Astrocyte (in vitro differentiated cells and primary cell): Measurements from ENCODE around the gene ZNF624. TPM values are rescaled to one million over a fixed set of nuclear protein-coding genes. Genes with fewer than 3 reads are reported as not detected.
"Not testable (repeated sequence)": the region's sequence is repeated elsewhere in the genome, so short reads cannot be mapped to it uniquely, and the experiment has no call there.

ENCODE experiments used
- DNase-seq: peaks from one replicate; pipeline ENCODE4 v3.0.0-alpha.2; 2010; ENCODE audit warnings: low read depth
- FAIRE-seq: peaks from 2 replicates; lab custom pipeline; 2011; peaks lifted over from hg19 to GRCh38; lab: Jason Lieb, UNC
- H2AFZ ChIP-seq: 2 replicates; pipeline ENCODE4 v1.6.0; 2012; ENCODE audit warnings: low read depth, low read length, inconsistent platforms
- H3K27ac ChIP-seq: 2 replicates; pipeline ENCODE4 v1.5.1; 2011; ENCODE audit warnings: low read depth, low read length, inconsistent platforms
- H3K27me3 ChIP-seq: 2 replicates; pipeline ENCODE4 v1.6.0; 2011; ENCODE audit warnings: low read length, inconsistent platforms; ENCODE audit not compliant: insufficient read depth
- H3K36me3 ChIP-seq: 2 replicates; pipeline ENCODE4 v1.5.1; 2011; ENCODE audit warnings: low read length, inconsistent platforms; ENCODE audit not compliant: insufficient read depth
- H3K4me1 ChIP-seq: 2 replicates; pipeline ENCODE4 v1.5.1; 2011; ENCODE audit warnings: low read length, inconsistent platforms; ENCODE audit not compliant: insufficient read depth
- H3K4me2 ChIP-seq: 2 replicates; pipeline ENCODE4 v1.6.0; 2012; ENCODE audit warnings: low read length, inconsistent platforms
- H3K4me3 ChIP-seq: 2 replicates; pipeline ENCODE4 v1.5.1; 2011; ENCODE audit warnings: low read depth, mild to moderate bottlenecking, low read length, inconsistent platforms; ENCODE audit not compliant: insufficient read depth
- H3K79me2 ChIP-seq: 2 replicates; pipeline ENCODE4 v1.6.0; 2012; ENCODE audit warnings: mild to moderate bottlenecking, low read length, inconsistent platforms; ENCODE audit not compliant: insufficient read depth
- H3K9ac ChIP-seq: 2 replicates; pipeline ENCODE4 v1.6.0; 2012; ENCODE audit warnings: mild to moderate bottlenecking, low read length, inconsistent platforms
- H3K9me3 ChIP-seq: 2 replicates; pipeline ENCODE4 v1.5.1; 2012; ENCODE audit warnings: low read depth, mild to moderate bottlenecking, low read length, inconsistent platforms; ENCODE audit not compliant: insufficient read depth
- H4K20me1 ChIP-seq: 2 replicates; pipeline ENCODE4 v1.6.0; 2012; ENCODE audit warnings: low read length, inconsistent platforms; ENCODE audit not compliant: insufficient read depth
- H3K27ac Mint-ChIP-seq: one replicate; pipeline ENCODE4 v1.8.0; 2021; ENCODE audit warnings: mild to moderate bottlenecking, mixed read lengths; ENCODE audit not compliant: unreplicated experiment
- H3K27me3 Mint-ChIP-seq: one replicate; pipeline ENCODE4 v1.8.0; 2021; ENCODE audit warnings: low read depth, mixed read lengths; ENCODE audit not compliant: unreplicated experiment
- H3K36me3 Mint-ChIP-seq: one replicate; pipeline ENCODE4 v1.8.0; 2021; ENCODE audit warnings: low read depth, mixed read lengths; ENCODE audit not compliant: unreplicated experiment
- H3K4me1 Mint-ChIP-seq: one replicate; pipeline ENCODE4 v1.8.0; 2021; ENCODE audit warnings: low read depth, mixed read lengths; ENCODE audit not compliant: unreplicated experiment
- H3K4me3 Mint-ChIP-seq: one replicate; pipeline ENCODE4 v1.8.0; 2021; ENCODE audit warnings: mild to moderate bottlenecking, moderate library complexity, mixed read lengths; ENCODE audit not compliant: unreplicated experiment
- H3K9me3 Mint-ChIP-seq: one replicate; pipeline ENCODE4 v1.8.0; 2021; ENCODE audit warnings: mild to moderate bottlenecking, mixed read lengths; ENCODE audit not compliant: unreplicated experiment
- CTCF ChIP-seq: IDR thresholded peaks from 2 replicates; pipeline ENCODE4 v1.5.1; 2011; ENCODE audit warnings: low read depth, mild to moderate bottlenecking, inconsistent platforms, low read length, moderate library complexity; ENCODE audit not compliant: insufficient read depth
- EZH2 ChIP-seq: IDR thresholded peaks from 2 replicates; pipeline ENCODE4 v1.6.1; 2012; ENCODE audit warnings: mild to moderate bottlenecking, low read length, inconsistent platforms; ENCODE audit not compliant: insufficient read depth
- total RNA-seq: library from RNA; stranded (reverse); gene quantifications from 2 replicates; pipeline ENCODE4 v1.2.1, GENCODE V29; 2021

ZNF624 gene
- total RNA-seq, 1 donor from 2014 or later, result 5.4 TPM

- H3K27ac ChIP-seq, H3K27me3 ChIP-seq, H3K4me2 ChIP-seq, H3K27ac Mint-ChIP-seq, H3K4me3 ChIP-seq, H2AFZ ChIP-seq, H3K36me3 Mint-ChIP-seq, H3K4me1 ChIP-seq, H3K27me3 Mint-ChIP-seq, FAIRE-seq, H3K9me3 Mint-ChIP-seq, DNase-seq, H3K36me3 ChIP-seq, H3K9me3 ChIP-seq, H3K9ac ChIP-seq, H3K79me2 ChIP-seq, H4K20me1 ChIP-seq, H3K4me1 Mint-ChIP-seq, H3K4me3 Mint-ChIP-seq: not testable (repeated sequence)
Observed at GRCh38 chr17:16686019-16686418, 32.4 kb upstream of the ZNF624 start.

- not testable (repeated sequence) for H3K79me2 ChIP-seq, H3K9ac ChIP-seq, H3K36me3 Mint-ChIP-seq, H3K9me3 Mint-ChIP-seq, H3K27ac ChIP-seq, H3K27ac Mint-ChIP-seq, H4K20me1 ChIP-seq, H3K4me1 Mint-ChIP-seq, H2AFZ ChIP-seq, FAIRE-seq, H3K4me3 ChIP-seq, H3K36me3 ChIP-seq, H3K27me3 ChIP-seq, H3K4me1 ChIP-seq, H3K27me3 Mint-ChIP-seq, DNase-seq, H3K9me3 ChIP-seq, H3K4me3 Mint-ChIP-seq
- peak overlapping the region; percentile 64 for H3K4me2 ChIP-seq
Observed at GRCh38 chr17:16683290-16684138, 29.9 kb upstream of the ZNF624 start.

GRCh38 chr17:16676676-16677268 lies 23.1 kb upstream of the ZNF624 start:
- TF ChIP-seq CTCF, result no peak
- no peak for TF ChIP-seq EZH2
- H3K27me3 Mint-ChIP-seq, result no peaks in the 10 kb centered on the region
- no peak overlapping the region for H3K9ac ChIP-seq
- no peaks in the 10 kb centered on the region for H3K36me3 ChIP-seq
- H3K27ac ChIP-seq, result no peak overlapping the region
- H3K9me3 Mint-ChIP-seq, result no peaks in the 10 kb centered on the region
- no peak overlapping the region for H3K4me3 ChIP-seq
- no peaks in the 10 kb centered on the region for H3K9me3 ChIP-seq
- no peaks in the 10 kb centered on the region for H4K20me1 ChIP-seq
- H3K27ac Mint-ChIP-seq, result no peak overlapping the region
- no peak overlapping the region for H2AFZ ChIP-seq
- H3K4me1 Mint-ChIP-seq, result no peaks in the 10 kb centered on the region
- no peaks in the 10 kb centered on the region for H3K79me2 ChIP-seq
- H3K4me3 Mint-ChIP-seq, result no peak overlapping the region
- H3K36me3 Mint-ChIP-seq, result no peaks in the 10 kb centered on the region
- no peak for DNase-seq
- FAIRE-seq, result no peak
- H3K4me2 ChIP-seq, result no peak overlapping the region
- no peaks in the 10 kb centered on the region for H3K27me3 ChIP-seq
- no peaks in the 10 kb centered on the region for H3K4me1 ChIP-seq
